Natural killer cell (primary cell): ENCODE results near the gene MPLKIP. TPM values are rescaled to one million over a fixed set of nuclear protein-coding genes. Genes with fewer than 3 reads are reported as not detected.

ENCODE experiments used
- ATAC-seq, 3 donors: fragments of 150-1000 bp in 2 of 3; fragments of 200-7000 bp in 1 of 3; cut with Tn5 transposase; 1 replicate in 1 of 3; 2 replicates in 2 of 3; pipeline ENCODE4 v1.10.0; 2021; ENCODE audit warnings: mild to moderate bottlenecking in 2 of 3, moderate library complexity in 2 of 3
- DNase-seq, 2 donors: peaks; one replicate each; pipeline versions ENCODE4 v3.0.0 to v3.0.0-alpha.2; 2013 to 2021; ENCODE audit warnings: mixed read lengths in 1 of 2
- H3K27ac ChIP-seq: one replicate; pipeline ENCODE4 v1.5.1; 2013; ENCODE audit warnings: mild to moderate bottlenecking, low read length
- H3K27me3 ChIP-seq: one replicate; pipeline ENCODE4 v1.6.1; 2013; ENCODE audit warnings: low read length; ENCODE audit not compliant: control insufficient read depth, insufficient read depth
- H3K36me3 ChIP-seq: one replicate; pipeline ENCODE4 v1.6.1; 2013; ENCODE audit warnings: low read length; ENCODE audit not compliant: control insufficient read depth, insufficient read depth
- H3K4me1 ChIP-seq: one replicate; pipeline ENCODE4 v1.6.1; 2013; ENCODE audit warnings: low read length; ENCODE audit not compliant: control insufficient read depth, insufficient read depth
- H3K4me3 ChIP-seq: one replicate; pipeline ENCODE4 v1.5.1; 2013; ENCODE audit warnings: low read length
- H3K9me3 ChIP-seq: one replicate; pipeline ENCODE4 v1.6.1; 2013; ENCODE audit warnings: low read length; ENCODE audit not compliant: control insufficient read depth, insufficient read depth
- H3K27ac Mint-ChIP-seq, 2 donors: one replicate each; pipeline ENCODE4 v1.8.0; 2022; ENCODE audit warnings: mild to moderate bottlenecking in 2 of 2, mixed read lengths in 2 of 2, moderate library complexity in 1 of 2
- H3K27me3 Mint-ChIP-seq, 2 donors: one replicate each; pipeline ENCODE4 v1.8.0; 2022; ENCODE audit warnings: low read depth in 2 of 2, mixed read lengths in 2 of 2
- H3K36me3 Mint-ChIP-seq: one replicate; pipeline ENCODE4 v1.8.0; 2022; ENCODE audit warnings: mixed read lengths
- H3K4me1 Mint-ChIP-seq, 2 donors: one replicate each; pipeline ENCODE4 v1.8.0; 2022; ENCODE audit warnings: mixed read lengths in 2 of 2
- H3K4me3 Mint-ChIP-seq: one replicate; pipeline ENCODE4 v1.8.0; 2022; ENCODE audit warnings: mild to moderate bottlenecking, moderate library complexity, mixed read lengths
- H3K9me3 Mint-ChIP-seq, 2 donors: one replicate each; pipeline ENCODE4 v1.8.0; 2022; ENCODE audit warnings: mixed read lengths in 2 of 2
- WGBS: methylation state at CpG from one replicate; pipeline ENCODE4 v1.1.7; 2013; ENCODE audit warnings: missing lambda C conversion rate; ENCODE audit not compliant: insufficient coverage; 5-methylcytosine and 5-hydroxymethylcytosine counted together
- intact Hi-C: fragments of 100-400 bp; cut with micrococcal nuclease; formaldehyde crosslinking; loops from one replicate; pipeline ENCODE4 v1.14.2; 2022
- total RNA-seq, 4 donors: library from RNA; stranded (reverse); fragments of 120-200 nt in 1 of 4; gene quantifications; one replicate each; pipeline versions ENCODE4 v1.2.3 to v1.2.4, GENCODE V29; 2013 to 2022
- TF ChIP-seq, protein P1 (sequence below): fragments of 200-600 bp; IDR thresholded peaks from one replicate; pipeline ENCODE4 v1.8.0; 2022; ENCODE audit warnings: antibody characterized with exemption

Gene MPLKIP
- total RNA-seq, 3 donors from 2014 or later (not counting 1 experiment from before 2014, with no cell fraction given): 16.0 to 26.9 (median 17.1) TPM

DNA sequence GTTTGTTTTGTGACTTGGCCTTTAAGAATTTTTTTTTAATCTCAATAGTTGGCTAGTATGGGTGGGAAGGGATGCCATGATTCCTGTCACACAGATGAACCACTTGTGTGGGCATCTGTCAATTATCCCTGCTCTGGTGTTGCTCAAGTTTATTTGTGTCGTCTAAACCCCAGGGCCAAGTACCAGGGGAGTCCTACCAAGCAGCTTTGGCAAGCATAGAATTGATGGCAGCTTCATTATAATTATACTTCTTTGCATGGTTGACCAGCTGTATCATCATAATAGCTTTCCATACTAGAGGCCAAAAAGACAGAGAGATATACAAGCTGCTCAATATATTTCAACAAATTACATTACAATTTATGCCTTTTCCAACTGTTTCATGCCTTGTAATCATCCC lies 30.8 kb upstream of the MPLKIP start:
- no peak overlapping the region for H3K4me3 Mint-ChIP-seq
- Histone ChIP-seq H3K4me3 (no peak overlapping the region), H3K9me3 (no peaks in the 10 kb centered on the region), H3K27me3 (no peaks in the 10 kb centered on the region), H3K36me3 (no peaks in the 10 kb centered on the region), H3K27ac (no peak overlapping the region), H3K4me1 (no peaks in the 10 kb centered on the region)
- 71% methylated on average over 1 of the region's 1 CpG for WGBS
- no peaks in the 10 kb centered on the region for H3K36me3 Mint-ChIP-seq
- H3K9me3 Mint-ChIP-seq: no peaks in the 10 kb centered on the region
- intact Hi-C loops: no loop called here
- H3K27me3 Mint-ChIP-seq: peaks cover 5 to 17% of the 10 kb centered on the region in 2 donors
- TF ChIP-seq, protein P1, sequence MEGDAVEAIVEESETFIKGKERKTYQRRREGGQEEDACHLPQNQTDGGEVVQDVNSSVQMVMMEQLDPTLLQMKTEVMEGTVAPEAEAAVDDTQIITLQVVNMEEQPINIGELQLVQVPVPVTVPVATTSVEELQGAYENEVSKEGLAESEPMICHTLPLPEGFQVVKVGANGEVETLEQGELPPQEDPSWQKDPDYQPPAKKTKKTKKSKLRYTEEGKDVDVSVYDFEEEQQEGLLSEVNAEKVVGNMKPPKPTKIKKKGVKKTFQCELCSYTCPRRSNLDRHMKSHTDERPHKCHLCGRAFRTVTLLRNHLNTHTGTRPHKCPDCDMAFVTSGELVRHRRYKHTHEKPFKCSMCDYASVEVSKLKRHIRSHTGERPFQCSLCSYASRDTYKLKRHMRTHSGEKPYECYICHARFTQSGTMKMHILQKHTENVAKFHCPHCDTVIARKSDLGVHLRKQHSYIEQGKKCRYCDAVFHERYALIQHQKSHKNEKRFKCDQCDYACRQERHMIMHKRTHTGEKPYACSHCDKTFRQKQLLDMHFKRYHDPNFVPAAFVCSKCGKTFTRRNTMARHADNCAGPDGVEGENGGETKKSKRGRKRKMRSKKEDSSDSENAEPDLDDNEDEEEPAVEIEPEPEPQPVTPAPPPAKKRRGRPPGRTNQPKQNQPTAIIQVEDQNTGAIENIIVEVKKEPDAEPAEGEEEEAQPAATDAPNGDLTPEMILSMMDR: no peak
- no peak for ATAC-seq
- H3K4me1 Mint-ChIP-seq: no peaks in the 10 kb centered on the region
- DNase-seq: no peak
- H3K27ac Mint-ChIP-seq: no peak overlapping the region

DNA sequence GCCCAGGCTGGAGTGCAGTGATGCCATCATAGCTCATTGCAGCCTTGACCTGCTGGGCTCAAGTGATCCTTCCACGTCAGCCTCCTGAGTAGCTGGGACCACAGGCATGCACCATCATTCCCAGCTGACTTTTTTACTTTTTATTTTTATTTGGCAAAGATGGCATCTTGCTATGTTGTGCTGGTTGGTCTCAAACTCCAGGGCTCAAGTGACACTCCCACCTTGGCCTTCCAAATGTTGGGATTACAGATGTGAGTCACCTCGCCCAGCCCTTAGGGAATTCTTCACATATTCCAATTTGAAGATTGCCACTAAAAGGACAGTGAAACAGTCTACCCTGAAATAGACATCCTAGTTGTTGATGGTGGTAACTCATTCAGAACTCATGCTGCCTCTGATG lies 28.1 kb upstream of the MPLKIP start:
- ATAC-seq: no peak
- WGBS: 85% methylated on average over 2 of the region's 2 CpGs
- no peak overlapping the region for H3K27ac Mint-ChIP-seq

DNA sequence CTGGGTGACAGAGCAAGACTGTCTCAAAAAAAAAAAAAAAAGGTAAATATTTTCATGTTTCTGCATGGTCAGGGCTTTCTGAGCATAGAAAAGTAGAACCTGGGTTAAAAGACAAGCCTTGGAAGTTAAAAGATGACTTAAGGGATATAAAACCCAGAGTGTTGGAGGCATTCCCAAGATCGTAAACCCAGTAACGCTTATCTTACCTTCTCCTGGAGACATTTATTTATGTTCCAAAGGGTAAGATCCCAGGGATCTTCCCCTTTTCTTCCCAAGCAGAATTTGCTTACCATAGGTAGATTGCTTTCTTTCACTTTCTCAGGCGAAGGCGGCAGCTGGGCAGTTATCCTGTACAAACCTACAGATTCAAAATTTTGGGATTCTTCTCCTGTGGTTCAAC lies 22.6 kb upstream of the MPLKIP start:
- no peak overlapping the region for H3K27ac Mint-ChIP-seq
- no peaks in the 10 kb centered on the region for H3K36me3 ChIP-seq
- no peaks in the 10 kb centered on the region for H3K9me3 ChIP-seq

More for the DNA sequence above, 28.1 kb upstream of the MPLKIP start:
- no peak overlapping the region for H3K4me3 Mint-ChIP-seq
- H3K4me1 Mint-ChIP-seq: no peaks in the 10 kb centered on the region
- no peaks in the 10 kb centered on the region for H3K9me3 ChIP-seq
- no peak overlapping the region for H3K27ac ChIP-seq
- H3K4me3 ChIP-seq: no peak overlapping the region
- intact Hi-C loops: no loop called here
- TF ChIP-seq, protein P1: no peak
- no peaks in the 10 kb centered on the region for H3K9me3 Mint-ChIP-seq
- DNase-seq: no peak
- no peaks in the 10 kb centered on the region for H3K4me1 ChIP-seq
- no peaks in the 10 kb centered on the region for H3K27me3 ChIP-seq
- H3K36me3 Mint-ChIP-seq: no peaks in the 10 kb centered on the region
- peaks cover 3 to 6% of the 10 kb centered on the region in 2 donors for H3K27me3 Mint-ChIP-seq
- no peaks in the 10 kb centered on the region for H3K36me3 ChIP-seq

DNA sequence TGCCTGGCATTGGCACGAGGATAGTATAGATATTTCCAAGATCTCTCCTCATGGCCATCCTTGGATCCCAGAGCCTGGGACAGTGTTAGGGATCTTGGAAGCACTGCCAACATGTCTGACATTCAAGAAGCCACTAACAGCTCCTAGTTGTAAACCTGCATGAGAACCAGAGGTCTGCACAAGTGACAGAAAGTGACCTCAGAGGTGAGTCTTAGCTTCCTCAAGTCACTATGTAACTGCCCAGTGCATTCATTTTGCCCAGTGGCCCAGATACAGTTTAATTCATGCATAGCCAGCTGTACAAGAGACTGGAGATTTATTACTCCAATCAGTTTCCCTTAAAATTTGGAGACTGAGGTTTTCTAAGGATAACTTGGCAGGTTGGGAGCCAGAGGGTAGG lies 17.1 kb upstream of the MPLKIP start:
- Mint-ChIP-seq H3K27me3 (peaks cover 0 to 8% of the 10 kb centered on the region in 2 donors), H3K27ac (no peak overlapping the region), H3K4me3 (no peak overlapping the region), H3K36me3 (no peaks in the 10 kb centered on the region), H3K9me3 (no peaks in the 10 kb centered on the region), H3K4me1 (no peaks in the 10 kb centered on the region)
- intact Hi-C loops: no loop called here
- TF ChIP-seq, protein P1: no peak
- no peak for ATAC-seq
- DNase-seq: no peak
- WGBS: 86% methylated on average over 1 of the region's 1 CpG
- Histone ChIP-seq H3K4me1 (no peaks in the 10 kb centered on the region), H3K9me3 (no peaks in the 10 kb centered on the region), H3K36me3 (no peaks in the 10 kb centered on the region), H3K27ac (no peak overlapping the region), H3K27me3 (peaks cover 2% of the 10 kb centered on the region), H3K4me3 (no peak overlapping the region)

More for the DNA sequence above, 22.6 kb upstream of the MPLKIP start:
- no peaks in the 10 kb centered on the region for H3K4me1 ChIP-seq
- intact Hi-C loops: no loop called here
- DNase-seq (no peak), ATAC-seq (no peak)
- TF ChIP-seq, protein P1: no peak
- H3K4me3 ChIP-seq: no peak overlapping the region
- H3K9me3 Mint-ChIP-seq: no peaks in the 10 kb centered on the region
- no peak overlapping the region for H3K27ac ChIP-seq
- H3K27me3 ChIP-seq: no peaks in the 10 kb centered on the region
- no peak overlapping the region for H3K4me3 Mint-ChIP-seq
- no peaks in the 10 kb centered on the region for H3K4me1 Mint-ChIP-seq
- no peaks in the 10 kb centered on the region for H3K36me3 Mint-ChIP-seq
- peaks cover 0 to 5% of the 10 kb centered on the region in 2 donors for H3K27me3 Mint-ChIP-seq
- WGBS: 92% methylated on average over 2 of the region's 4 CpGs
